Prostate gland (tissue), 2 donors: ENCODE data around the gene BEST3. TPM values are rescaled to one million over a fixed set of nuclear protein-coding genes. Genes with fewer than 3 reads are reported as not detected.
A peak's percentile ranks its signal among the peaks of the same experiment; 100 is the strongest.

Source experiments
- DNase-seq: peaks from one replicate; pipeline ENCODE4 v3.0.0-alpha.2; 2019; ENCODE audit warnings: low spot score
- H3K27ac ChIP-seq, 2 donors: fragments of 200-600 bp; sonication (generic); 2 replicates each; pipeline ENCODE4 v1.5.1; 2017 to 2019
- H3K27me3 ChIP-seq: fragments of 200-600 bp; sonication (generic); replicated peaks from 2 replicates; pipeline ENCODE4 v1.5.1; 2019; ENCODE audit not compliant: insufficient read depth
- H3K36me3 ChIP-seq, 2 donors: fragments of 200-600 bp; sonication (generic); 1 replicate in 1 of 2; 2 replicates in 1 of 2; pipeline versions ENCODE4 v1.5.1 to v1.8.1; 2017 to 2019
- H3K4me1 ChIP-seq: fragments of 200-600 bp; sonication (generic); replicated peaks from 2 replicates; pipeline ENCODE4 v1.5.1; 2019
- H3K4me3 ChIP-seq, 2 donors: fragments of 200-600 bp; sonication (generic); 2 replicates each; pipeline ENCODE4 v1.5.1; 2017 to 2019
- H3K9me3 ChIP-seq: fragments of 200-600 bp; sonication (generic); 2 replicates; pipeline ENCODE4 v1.5.1; 2017
- POLR2A ChIP-seq: fragments of 450-650 bp; IDR thresholded peaks from one replicate; pipeline ENCODE4 v1.6.1; 2016; ENCODE audit warnings: antibody characterized with exemption, mild to moderate bottlenecking
- POLR2AphosphoS5 ChIP-seq: sonication (generic); formaldehyde crosslinking; IDR thresholded peaks from one replicate; pipeline ENCODE4 v1.6.1; 2017; ENCODE audit warnings: antibody characterized with exemption
- WGBS: methylation state at CpG from one replicate; pipeline ENCODE4 v1.1.5; 2018; 5-methylcytosine and 5-hydroxymethylcytosine counted together
- intact Hi-C: fragments of 100-400 bp; cut with DNase I; formaldehyde crosslinking; loops from one replicate; pipeline ENCODE4 v1.14.2; 2022
- total RNA-seq, 2 donors: library from RNA; depleted of rRNA; stranded (reverse); fragments of >200 nt; gene quantifications; one replicate each; pipeline ENCODE4 v1.1.0, GENCODE V29; 2016
- TF ChIP-seq, protein P1 (sequence below), 4 experiments: fragments of 200-600 bp in 2 of 4; fragments of 450-650 bp in 2 of 4; sonication (generic) in 2 of 4; IDR thresholded peaks; 1 replicate in 3 of 4; 2 replicates in 1 of 4; pipeline ENCODE4 v1.5.1; 2016 to 2019; ENCODE audit warnings: antibody characterized with exemption in 4 of 4, mild to moderate bottlenecking in 2 of 4, moderate library complexity in 2 of 4

Gene BEST3
- total RNA-seq, 2 donors from 2014 or later, result 0.85 to 2.1 TPM

DNA sequence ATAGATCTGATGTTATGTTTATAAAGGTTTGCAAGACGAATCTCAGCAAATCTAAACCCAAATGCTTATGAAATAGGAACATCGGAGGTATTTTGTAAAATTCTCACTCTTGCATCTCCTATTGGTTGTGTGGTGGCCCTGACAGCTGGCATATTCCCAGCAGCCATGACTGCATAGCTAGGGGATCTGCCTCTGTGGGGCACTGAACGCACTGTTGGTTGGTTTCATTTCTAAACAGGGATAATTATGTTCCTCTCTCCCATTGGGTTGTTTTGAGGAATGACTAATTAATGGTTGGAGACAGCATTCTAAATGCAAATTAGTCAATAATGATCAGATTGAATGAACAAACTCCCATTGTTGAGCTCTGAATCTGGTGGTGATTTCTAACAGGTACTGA, 2.7 kb upstream of the BEST3 start:
- Histone ChIP-seq H3K4me1 (no peaks in the 10 kb centered on the region), H3K27me3 (no peaks in the 10 kb centered on the region), H3K36me3 (no peaks in the 10 kb centered on the region), H3K27ac (peak overlapping the region in 1 of 2 donors; percentile 59), H3K9me3 (no peaks in the 10 kb centered on the region), H3K4me3 (no peak overlapping the region)
- TF ChIP-seq POLR2A (no peak), POLR2AphosphoS5 (no peak)
- TF ChIP-seq, protein P1, sequence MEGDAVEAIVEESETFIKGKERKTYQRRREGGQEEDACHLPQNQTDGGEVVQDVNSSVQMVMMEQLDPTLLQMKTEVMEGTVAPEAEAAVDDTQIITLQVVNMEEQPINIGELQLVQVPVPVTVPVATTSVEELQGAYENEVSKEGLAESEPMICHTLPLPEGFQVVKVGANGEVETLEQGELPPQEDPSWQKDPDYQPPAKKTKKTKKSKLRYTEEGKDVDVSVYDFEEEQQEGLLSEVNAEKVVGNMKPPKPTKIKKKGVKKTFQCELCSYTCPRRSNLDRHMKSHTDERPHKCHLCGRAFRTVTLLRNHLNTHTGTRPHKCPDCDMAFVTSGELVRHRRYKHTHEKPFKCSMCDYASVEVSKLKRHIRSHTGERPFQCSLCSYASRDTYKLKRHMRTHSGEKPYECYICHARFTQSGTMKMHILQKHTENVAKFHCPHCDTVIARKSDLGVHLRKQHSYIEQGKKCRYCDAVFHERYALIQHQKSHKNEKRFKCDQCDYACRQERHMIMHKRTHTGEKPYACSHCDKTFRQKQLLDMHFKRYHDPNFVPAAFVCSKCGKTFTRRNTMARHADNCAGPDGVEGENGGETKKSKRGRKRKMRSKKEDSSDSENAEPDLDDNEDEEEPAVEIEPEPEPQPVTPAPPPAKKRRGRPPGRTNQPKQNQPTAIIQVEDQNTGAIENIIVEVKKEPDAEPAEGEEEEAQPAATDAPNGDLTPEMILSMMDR (IDR thresholded peaks at IDR 0.05), result no peak
- DNase-seq, result no peak
- 92% methylated on average over 3 of the region's 3 CpGs for WGBS
- intact Hi-C loops, result no loop called here

DNA sequence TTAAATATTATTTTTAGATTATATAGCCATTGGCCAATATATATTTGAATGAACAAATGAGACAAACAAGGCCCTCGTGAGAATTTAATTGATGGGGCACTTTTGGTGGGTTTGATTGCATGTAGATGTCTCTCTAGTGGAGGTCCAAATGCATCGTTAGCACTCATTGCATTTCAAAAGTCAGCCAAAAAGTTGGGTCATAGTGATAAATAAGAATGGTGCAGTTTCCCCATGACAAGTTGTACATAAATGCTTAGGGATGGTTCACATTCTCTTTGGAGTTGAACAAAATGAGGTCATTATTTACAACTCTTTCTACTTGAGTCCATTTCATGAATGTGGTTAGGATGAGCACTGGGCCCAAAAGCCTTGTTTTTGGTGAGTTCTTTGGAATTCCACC, 1.0 kb downstream of the BEST3 start:
- peak overlapping the region; percentile 81 to 85 for H3K27ac ChIP-seq
- no peak overlapping the region for H3K4me3 ChIP-seq
- no peaks in the 10 kb centered on the region for H3K27me3 ChIP-seq
- no peaks in the 10 kb centered on the region for H3K9me3 ChIP-seq
- no peaks in the 10 kb centered on the region for H3K36me3 ChIP-seq
- intact Hi-C loops, result no loop called here
- 75% methylated on average over 2 of the region's 2 CpGs for WGBS
- DNase-seq, result no peak
- H3K4me1 ChIP-seq, result no peaks in the 10 kb centered on the region
- TF ChIP-seq POLR2AphosphoS5, result no peak
- TF ChIP-seq, protein P1 (IDR thresholded peaks at IDR 0.05), result no peak
- no peak for TF ChIP-seq POLR2A

DNA sequence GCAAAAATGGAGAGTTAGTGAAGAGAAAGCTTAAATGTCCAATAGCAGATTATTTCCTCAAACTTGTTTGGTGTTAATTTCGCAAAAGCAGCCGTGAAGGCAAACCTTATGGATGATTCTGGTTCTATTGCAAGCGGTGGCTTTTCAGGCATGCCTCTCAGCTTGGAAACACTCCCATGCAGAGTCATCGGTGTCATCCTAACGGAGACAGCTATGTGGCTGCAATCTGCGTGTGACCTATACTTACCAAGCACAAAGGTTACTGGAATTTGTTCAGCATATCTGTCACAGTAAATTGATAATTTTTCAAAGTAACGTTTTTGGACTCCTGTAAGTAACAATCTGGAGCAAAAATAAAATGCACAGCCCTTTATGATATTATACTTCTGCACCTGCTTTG, 5.0 kb downstream of the BEST3 start:
- H3K27ac ChIP-seq, result no peak overlapping the region
- WGBS, result 78% methylated on average over 7 of the region's 7 CpGs
- no peaks in the 10 kb centered on the region for H3K4me1 ChIP-seq
- H3K27me3 ChIP-seq, result no peaks in the 10 kb centered on the region
- intact Hi-C loops, result no loop called here
- no peaks in the 10 kb centered on the region for H3K9me3 ChIP-seq
- no peaks in the 10 kb centered on the region for H3K36me3 ChIP-seq
- no peak for DNase-seq
- no peak overlapping the region for H3K4me3 ChIP-seq
- TF ChIP-seq, protein P1 (IDR thresholded peaks at IDR 0.05), result no peak
- TF ChIP-seq POLR2A (no peak), POLR2AphosphoS5 (no peak)

- Histone ChIP-seq H3K36me3 (no peaks in the 10 kb centered on the region), H3K4me1 (peaks cover 4% of the 10 kb centered on the region), H3K27me3 (no peaks in the 10 kb centered on the region), H3K4me3 (no peak overlapping the region), H3K9me3 (no peaks in the 10 kb centered on the region), H3K27ac (peak overlapping the region; percentile 39 to 48)
- intact Hi-C loops, result no loop called here
- no peak for DNase-seq
- 71% methylated on average over 2 of the region's 2 CpGs for WGBS
- TF ChIP-seq POLR2AphosphoS5, result no peak
- TF ChIP-seq POLR2A, result no peak
- TF ChIP-seq, protein P1 (IDR thresholded peaks at IDR 0.05), result no peak
Observed at GRCh38 chr12:69689638-69690037, 9.5 kb downstream of the BEST3 start.
